Amygdala (tissue), 56 donors: ENCODE data around the gene RANBP10.

ENCODE experiments used
- DNase-seq, 56 donors: peaks; one replicate each; lab custom pipeline; 2025; lab: John Stamatoyannopoulos, UW

RANBP10 gene

DNA sequence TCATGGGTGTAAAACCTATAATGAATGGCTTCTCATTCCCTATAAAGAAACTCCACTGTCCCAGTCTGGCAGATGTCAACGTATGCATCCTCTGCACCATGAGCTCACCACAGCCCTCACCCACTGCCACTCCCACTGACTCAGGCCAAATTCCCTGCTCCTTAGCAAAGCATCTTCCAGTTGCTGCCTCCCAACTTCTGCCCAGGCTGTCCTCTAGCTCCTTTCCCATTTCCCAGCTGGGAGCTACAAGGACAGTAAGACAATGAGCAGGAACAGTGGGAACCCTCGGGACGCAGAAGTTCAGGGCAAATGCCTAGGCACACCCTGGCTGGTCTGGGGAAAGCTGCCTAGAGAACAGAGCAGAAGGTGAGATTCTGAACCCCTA lies 26.7 kb upstream of the RANBP10 start:
- DNase-seq = peak in 1 of 56 donors; percentile 17

- no peak for DNase-seq
Observed at GRCh38 chr16:67828651-67829050, 22.3 kb upstream of the RANBP10 start.

GRCh38 chr16:67825906-67826305 lies 19.5 kb upstream of the RANBP10 start:
- no peak for DNase-seq

- no peak for DNase-seq
Observed at GRCh38 chr16:67825119-67825518, 18.8 kb upstream of the RANBP10 start.

- no peak for DNase-seq
Observed at GRCh38 chr16:67822511-67822910, 16.2 kb upstream of the RANBP10 start.

DNA sequence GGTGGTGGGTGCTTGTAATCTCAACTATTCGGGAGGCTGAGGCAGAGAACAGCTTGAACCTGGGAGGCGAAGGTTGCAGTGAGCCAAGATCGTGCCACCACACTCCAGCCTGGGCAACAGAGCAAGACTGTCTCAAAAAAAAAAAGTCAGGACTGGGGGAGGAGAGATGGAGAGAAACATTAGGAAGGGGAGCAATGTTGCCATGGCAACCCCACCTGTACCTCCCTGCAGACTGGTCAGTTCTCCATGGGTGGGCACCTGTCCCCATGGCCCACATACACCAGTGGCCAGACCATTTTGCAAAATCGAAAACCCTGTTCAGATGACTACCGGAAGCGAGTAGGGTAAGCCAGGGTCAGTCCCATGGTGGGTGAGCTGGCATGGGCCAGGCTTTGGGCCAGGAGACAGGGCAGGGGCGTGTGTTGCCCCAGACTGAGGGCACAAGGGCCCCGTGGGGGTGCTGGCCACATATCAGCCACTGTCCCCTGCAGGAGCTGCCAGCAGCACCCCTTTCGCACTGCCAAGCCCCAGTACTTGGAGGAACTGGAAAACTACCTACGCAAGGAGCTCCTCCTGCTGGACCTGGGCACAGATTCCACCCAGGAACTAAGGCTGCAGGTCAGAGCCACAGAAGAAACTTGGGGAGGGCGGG lies 14.4 kb upstream of the RANBP10 start:
- DNase-seq = no peak

GRCh38 chr16:67814567-67814966 lies 8.2 kb upstream of the RANBP10 start:
- no peak for DNase-seq

GRCh38 chr16:67811899-67812298 lies 5.5 kb upstream of the RANBP10 start:
- DNase-seq = no peak

- no peak for DNase-seq
Observed at GRCh38 chr16:67807148-67807682, 855 bp upstream of the RANBP10 start.

- peak in 7 of 56 donors; percentile 16 to 63 (median 38) for DNase-seq
Observed at GRCh38 chr16:67805718-67806427, 487 bp downstream of the RANBP10 start.

GRCh38 chr16:67804853-67805542 lies 1.4 kb downstream of the RANBP10 start:
- DNase-seq = no peak

DNA sequence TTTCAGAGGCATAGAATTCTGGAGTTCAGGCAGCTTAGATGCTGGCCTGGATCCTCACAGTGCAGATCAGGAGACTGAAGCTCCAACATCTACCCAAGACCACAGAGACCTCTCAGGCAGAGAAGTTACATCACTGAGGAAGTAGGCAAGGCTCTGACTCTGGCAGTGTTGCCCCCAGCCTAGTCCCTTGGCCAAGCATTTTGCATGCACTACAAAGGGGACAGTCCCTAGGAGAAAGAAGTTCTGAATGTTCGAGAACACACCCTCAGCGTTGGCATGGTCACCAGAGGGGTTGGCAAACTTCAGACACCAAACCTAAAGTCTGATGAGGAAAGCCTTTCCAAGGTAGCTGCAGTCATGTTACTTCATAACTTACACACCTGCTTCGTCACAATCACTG lies 2.5 kb downstream of the RANBP10 start:
- no peak for DNase-seq

DNA sequence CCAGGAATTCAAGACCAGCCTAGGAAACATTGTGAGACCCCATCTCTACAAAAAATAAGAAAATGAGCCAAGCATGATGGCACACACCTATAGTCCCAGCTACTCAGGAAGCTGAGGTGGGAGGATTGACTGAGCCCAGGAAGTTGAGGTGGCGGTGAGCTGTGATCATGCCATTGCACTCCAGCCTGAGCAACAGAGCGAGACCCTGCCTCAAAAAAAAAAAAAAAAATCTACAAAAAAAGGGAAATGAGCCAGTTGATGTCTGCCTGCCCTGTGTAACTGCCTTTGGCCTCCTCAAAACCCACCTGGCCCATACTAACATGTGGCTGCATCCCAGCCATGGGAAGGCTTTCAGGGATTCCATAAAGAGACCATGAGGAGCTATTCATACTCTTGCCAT lies 4.5 kb downstream of the RANBP10 start:
- DNase-seq = no peak

- no peak for DNase-seq
Observed at GRCh38 chr16:67801241-67801640, 5.1 kb downstream of the RANBP10 start.

DNA sequence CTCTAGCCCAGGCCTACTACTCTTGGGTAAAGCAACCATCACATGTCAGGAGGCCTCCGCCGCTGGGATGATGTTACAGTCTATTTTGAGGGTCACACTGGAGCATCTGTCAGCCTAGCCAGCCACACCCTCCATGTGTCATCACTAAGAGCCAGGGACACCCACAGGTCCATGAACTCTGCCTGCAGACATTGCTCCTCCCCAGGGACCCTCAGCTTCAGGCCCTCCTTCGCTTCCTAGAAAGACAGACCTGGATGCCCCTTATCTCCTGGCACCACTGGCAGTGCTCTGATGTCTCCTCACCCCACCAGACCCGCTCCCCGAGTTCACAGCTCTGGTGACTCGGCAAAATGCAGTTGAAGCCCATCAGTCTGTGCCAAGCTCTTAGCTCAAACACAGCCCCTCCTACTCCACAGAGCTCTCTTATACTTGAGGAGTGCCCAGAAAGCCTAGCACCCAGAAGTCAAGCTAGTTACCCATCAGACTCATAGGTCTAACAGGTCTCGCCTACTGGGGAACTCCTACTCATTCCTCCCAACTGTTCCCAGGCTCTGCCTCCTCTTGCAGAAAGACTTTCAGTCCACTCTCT lies 5.9 kb downstream of the RANBP10 start:
- DNase-seq = no peak

DNA sequence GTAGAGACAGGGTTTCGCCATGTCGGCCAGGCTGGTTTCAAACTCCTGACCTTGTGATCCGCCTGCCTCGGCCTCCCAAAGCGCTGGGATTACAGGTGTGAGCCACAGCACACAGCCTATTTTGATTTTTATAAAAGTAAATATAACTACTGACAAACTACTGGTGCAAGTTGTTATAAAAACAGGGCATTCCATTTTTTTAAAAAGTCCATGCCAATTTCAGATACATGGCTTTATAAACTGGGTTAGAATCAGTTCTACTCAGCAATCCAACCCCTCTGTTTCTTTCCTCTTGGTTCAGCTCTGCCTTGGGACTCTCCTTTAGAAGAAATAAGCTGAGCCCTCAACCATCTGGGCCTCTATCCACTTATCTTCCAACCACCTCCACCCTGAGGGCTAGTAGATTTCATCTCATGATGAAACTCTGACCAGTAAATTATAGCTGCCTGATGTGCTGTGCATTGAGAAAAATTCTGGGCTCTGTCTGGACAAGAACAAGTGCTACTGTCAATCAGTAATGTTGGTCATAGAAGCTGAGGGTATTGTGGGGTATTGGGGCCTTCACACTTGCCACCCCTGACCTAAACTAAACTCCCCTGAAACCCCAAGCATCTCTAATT lies 10.2 kb downstream of the RANBP10 start:
- DNase-seq = no peak

GRCh38 chr16:67790071-67790470 lies 16.3 kb downstream of the RANBP10 start:
- DNase-seq = no peak

DNA sequence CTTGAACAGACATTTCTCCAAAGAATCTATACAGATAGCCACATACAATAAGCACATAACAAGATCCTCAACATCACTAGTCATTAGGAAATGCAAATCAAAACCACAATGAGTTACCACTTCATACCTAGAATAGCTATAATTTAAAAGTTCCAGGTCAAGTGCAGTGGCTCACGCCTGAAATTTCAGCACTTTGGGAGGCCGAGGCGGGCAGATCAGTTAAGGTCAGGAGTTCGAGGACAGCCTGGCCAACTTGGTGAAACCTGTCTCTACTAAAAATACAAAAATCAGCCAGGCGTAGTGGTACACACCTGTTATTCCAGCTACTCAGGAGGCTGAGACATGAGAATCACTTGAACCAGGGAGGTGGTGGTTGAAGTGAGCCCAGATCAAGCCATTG lies 19.9 kb downstream of the RANBP10 start:
- DNase-seq = no peak

DNA sequence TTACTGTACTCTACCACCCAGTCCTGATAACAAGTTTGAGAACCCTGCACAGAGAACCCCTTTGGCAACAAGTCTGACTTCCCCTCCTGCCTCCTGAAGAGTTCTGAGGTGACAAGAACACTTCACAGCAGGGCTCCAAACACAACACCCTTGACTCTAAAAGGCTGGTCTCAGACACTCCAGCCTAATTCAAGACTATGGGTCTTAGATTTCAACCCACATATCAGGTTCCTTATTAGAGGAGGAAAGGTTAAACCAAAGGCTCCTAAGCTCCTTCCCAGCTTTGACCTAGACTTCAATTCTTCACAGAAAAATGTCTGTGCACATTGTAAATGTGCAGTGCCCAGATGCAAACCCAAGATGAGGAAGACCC lies 23.0 kb downstream of the RANBP10 start:
- no peak for DNase-seq

DNA sequence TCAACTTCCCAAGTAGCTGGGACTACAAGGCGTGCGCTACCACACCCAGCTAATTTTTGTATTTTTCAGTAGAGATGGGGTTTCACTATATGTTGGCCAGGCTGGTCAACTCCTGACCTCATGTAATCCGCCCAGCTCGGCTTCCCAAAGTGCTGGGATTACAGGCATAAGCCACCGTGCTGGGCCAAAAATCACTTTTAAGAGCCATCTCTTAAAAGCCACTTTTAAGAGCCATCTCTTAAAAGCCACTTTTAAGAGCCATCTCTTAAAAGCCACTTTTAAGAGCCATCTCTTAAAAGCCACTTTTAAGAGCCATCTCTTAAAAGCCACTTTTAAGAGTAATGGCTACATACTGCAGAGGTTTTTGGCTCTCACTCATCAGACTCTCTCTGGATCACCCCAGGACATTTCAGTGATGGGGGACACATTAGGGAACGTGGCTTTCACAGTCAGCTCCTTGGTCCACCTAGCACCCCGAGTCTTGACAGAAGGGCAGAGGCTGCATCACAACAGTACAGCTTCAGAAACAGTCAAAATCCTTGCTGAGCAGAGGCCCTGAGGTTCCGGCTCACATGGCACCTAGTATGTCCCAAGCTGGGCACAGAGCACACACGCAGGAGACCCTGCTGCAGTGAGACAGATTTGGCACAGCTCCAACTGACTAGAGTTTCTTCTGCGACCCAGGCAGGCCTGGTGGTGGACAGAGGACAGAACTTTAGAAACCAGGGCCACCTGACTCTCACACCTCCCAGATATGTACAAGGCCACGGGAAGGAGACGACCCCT lies 23.6 kb downstream of the RANBP10 start:
- DNase-seq = no peak
